Immature natural killer cell (primary cell): ENCODE results near the gene MIX23. TPM values are rescaled to one million over a fixed set of nuclear protein-coding genes. Genes with fewer than 3 reads are reported as not detected.

ENCODE experiments used
- DNase-seq, 3 donors: peaks; one replicate each; pipeline ENCODE4 v3.0.0; 2022; ENCODE audit warnings: mixed read lengths in 1 of 3
- H3K27ac Mint-ChIP-seq, 6 donors: one replicate each; pipeline ENCODE4 v1.8.0; 2020; ENCODE audit warnings: mixed read lengths in 6 of 6, mild to moderate bottlenecking in 5 of 6, inconsistent platforms in 4 of 6, moderate library complexity in 3 of 6
- H3K27me3 Mint-ChIP-seq, 3 donors: one replicate each; pipeline ENCODE4 v1.8.0; 2020 to 2021; ENCODE audit warnings: low read depth in 3 of 3, mild to moderate bottlenecking in 3 of 3, mixed read lengths in 3 of 3, moderate library complexity in 3 of 3, inconsistent platforms in 1 of 3
- H3K36me3 Mint-ChIP-seq, 3 donors: one replicate each; pipeline ENCODE4 v1.8.0; 2020; ENCODE audit warnings: mixed read lengths in 3 of 3, inconsistent platforms in 2 of 3, mild to moderate bottlenecking in 2 of 3
- H3K4me1 Mint-ChIP-seq, 2 donors: one replicate each; pipeline ENCODE4 v1.8.0; 2020; ENCODE audit warnings: inconsistent platforms in 2 of 2, mild to moderate bottlenecking in 2 of 2, mixed read lengths in 2 of 2, moderate library complexity in 1 of 2
- H3K4me3 Mint-ChIP-seq, 5 donors: one replicate each; pipeline ENCODE4 v1.8.0; 2020; ENCODE audit warnings: mild to moderate bottlenecking in 5 of 5, mixed read lengths in 5 of 5, inconsistent platforms in 3 of 5, moderate library complexity in 3 of 5
- H3K9me3 Mint-ChIP-seq, 6 donors: one replicate each; pipeline ENCODE4 v1.8.0; 2020; ENCODE audit warnings: mild to moderate bottlenecking in 6 of 6, mixed read lengths in 6 of 6, inconsistent platforms in 4 of 6, moderate library complexity in 3 of 6
- polyA plus RNA-seq, 3 donors: library from polyadenylated mRNA; unstranded; fragments of 300-500 nt; fragmentation: Illumina TruSeq; gene quantifications; one replicate each; pipeline ENCODE4 v1.2.3, GENCODE V29; 2021

MIX23 gene
- polyA plus RNA-seq, 3 donors from 2014 or later, result 1.9 to 17.1 (median 12.7) TPM

DNA sequence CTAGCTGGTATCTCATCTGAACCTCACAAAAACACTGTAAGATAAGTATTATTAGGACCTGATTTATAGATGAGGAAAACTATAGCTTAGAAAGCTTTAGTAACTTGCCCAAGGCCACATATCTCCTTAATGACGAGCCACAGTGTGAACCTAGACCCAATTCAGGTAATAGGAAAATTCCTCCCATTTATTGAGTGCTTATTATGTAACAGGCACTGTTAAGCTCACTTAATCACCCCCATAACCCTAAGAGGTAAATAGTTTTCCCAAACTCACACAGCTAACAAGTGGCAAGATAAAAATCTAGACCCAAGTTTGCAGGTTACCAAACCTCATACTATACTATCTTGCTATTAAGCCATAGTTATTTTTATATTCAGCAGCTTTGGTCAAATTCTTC, 24.9 kb upstream of the MIX23 start:
- peaks cover 4 to 11% of the 10 kb centered on the region in 2 donors for H3K4me1 Mint-ChIP-seq
- peaks cover 4 to 13% (median 11%) of the 10 kb centered on the region in 3 donors for H3K36me3 Mint-ChIP-seq
- no peak for DNase-seq
- H3K4me3 Mint-ChIP-seq, result no peak overlapping the region
- no peaks in the 10 kb centered on the region for H3K27me3 Mint-ChIP-seq
- H3K9me3 Mint-ChIP-seq, result no peaks in the 10 kb centered on the region
- H3K27ac Mint-ChIP-seq, result no peak overlapping the region

- Mint-ChIP-seq H3K27ac (peak overlapping the region in 1 of 6 donors; percentile 45), H3K4me1 (no peaks in the 10 kb centered on the region), H3K27me3 (no peaks in the 10 kb centered on the region), H3K9me3 (no peaks in the 10 kb centered on the region), H3K4me3 (no peak overlapping the region), H3K36me3 (peaks cover 4 to 14% (median 12%) of the 10 kb centered on the region in 3 donors)
- no peak for DNase-seq
These were observed 23.2 kb upstream of the MIX23 start for GRCh38 chr3:122406198-122406597.

GRCh38 chr3:122405015-122405414, 22.0 kb upstream of the MIX23 start:
- DNase-seq, result no peak
- Mint-ChIP-seq H3K27me3 (no peaks in the 10 kb centered on the region), H3K36me3 (peaks cover 4 to 14% (median 9%) of the 10 kb centered on the region in 3 donors), H3K9me3 (no peaks in the 10 kb centered on the region), H3K4me1 (no peaks in the 10 kb centered on the region), H3K27ac (no peak overlapping the region), H3K4me3 (no peak overlapping the region)

GRCh38 chr3:122403489-122403888, 20.5 kb upstream of the MIX23 start:
- no peak overlapping the region for H3K4me3 Mint-ChIP-seq
- peaks cover 4 to 9% (median 9%) of the 10 kb centered on the region in 3 donors for H3K36me3 Mint-ChIP-seq
- H3K4me1 Mint-ChIP-seq, result no peaks in the 10 kb centered on the region
- no peak for DNase-seq
- H3K27ac Mint-ChIP-seq, result no peak overlapping the region
- H3K9me3 Mint-ChIP-seq, result no peaks in the 10 kb centered on the region
- no peaks in the 10 kb centered on the region for H3K27me3 Mint-ChIP-seq

DNA sequence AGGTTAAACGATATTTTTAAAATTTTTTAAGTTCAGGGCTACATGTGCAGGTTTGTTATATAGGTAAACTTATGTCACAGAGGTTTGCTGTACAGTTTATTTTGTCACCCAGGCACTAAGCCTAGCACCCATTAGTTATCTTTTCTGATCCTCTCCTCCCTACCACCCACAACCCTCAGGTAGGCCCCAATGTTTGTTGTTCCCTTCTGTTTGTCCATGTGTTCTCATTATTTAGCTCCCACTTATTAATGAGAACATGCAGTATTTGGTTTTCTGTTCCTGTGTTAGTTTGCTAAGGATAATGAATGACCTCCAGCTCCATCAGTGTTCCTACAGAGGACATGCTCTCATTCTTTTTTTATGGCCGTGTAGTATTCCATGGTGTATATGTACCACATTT, 15.9 kb upstream of the MIX23 start:
- no peak overlapping the region for H3K4me3 Mint-ChIP-seq
- DNase-seq, result no peak
- no peaks in the 10 kb centered on the region for H3K9me3 Mint-ChIP-seq
- no peaks in the 10 kb centered on the region for H3K4me1 Mint-ChIP-seq
- H3K36me3 Mint-ChIP-seq, result peaks cover 0 to 9% (median 9%) of the 10 kb centered on the region in 3 donors
- peaks cover 0 to 1% (median 0%) of the 10 kb centered on the region in 3 donors for H3K27me3 Mint-ChIP-seq
- H3K27ac Mint-ChIP-seq, result no peak overlapping the region

GRCh38 chr3:122397201-122397600, 14.2 kb upstream of the MIX23 start:
- no peaks in the 10 kb centered on the region for H3K4me1 Mint-ChIP-seq
- no peak for DNase-seq
- no peaks in the 10 kb centered on the region for H3K36me3 Mint-ChIP-seq
- H3K27ac Mint-ChIP-seq, result no peak overlapping the region
- H3K4me3 Mint-ChIP-seq, result no peak overlapping the region
- H3K9me3 Mint-ChIP-seq, result no peaks in the 10 kb centered on the region
- H3K27me3 Mint-ChIP-seq, result peaks cover 0 to 1% (median 0%) of the 10 kb centered on the region in 3 donors

- Mint-ChIP-seq H3K27ac (no peak overlapping the region), H3K27me3 (peaks cover 0 to 2% (median 0%) of the 10 kb centered on the region in 3 donors), H3K4me1 (no peaks in the 10 kb centered on the region), H3K36me3 (no peaks in the 10 kb centered on the region), H3K4me3 (no peak overlapping the region), H3K9me3 (no peaks in the 10 kb centered on the region)
- DNase-seq, result no peak
These were observed 13.5 kb upstream of the MIX23 start for GRCh38 chr3:122396511-122396910.

- no peaks in the 10 kb centered on the region for H3K36me3 Mint-ChIP-seq
- H3K9me3 Mint-ChIP-seq, result no peaks in the 10 kb centered on the region
- DNase-seq, result no peak
- H3K4me3 Mint-ChIP-seq, result no peak overlapping the region
- H3K27ac Mint-ChIP-seq, result no peak overlapping the region
- peaks cover 0 to 2% (median 0%) of the 10 kb centered on the region in 3 donors for H3K27me3 Mint-ChIP-seq
- no peaks in the 10 kb centered on the region for H3K4me1 Mint-ChIP-seq
These were observed 12.6 kb upstream of the MIX23 start for GRCh38 chr3:122395582-122395981.

GRCh38 chr3:122394173-122394572, 11.1 kb upstream of the MIX23 start:
- no peak overlapping the region for H3K27ac Mint-ChIP-seq
- H3K36me3 Mint-ChIP-seq, result no peaks in the 10 kb centered on the region
- H3K4me1 Mint-ChIP-seq, result no peaks in the 10 kb centered on the region
- H3K4me3 Mint-ChIP-seq, result no peak overlapping the region
- no peaks in the 10 kb centered on the region for H3K9me3 Mint-ChIP-seq
- H3K27me3 Mint-ChIP-seq, result peaks cover 0 to 3% (median 0%) of the 10 kb centered on the region in 3 donors
- DNase-seq, result no peak

GRCh38 chr3:122392868-122393844, 10.1 kb upstream of the MIX23 start:
- Mint-ChIP-seq H3K4me1 (no peaks in the 10 kb centered on the region), H3K9me3 (no peaks in the 10 kb centered on the region), H3K4me3 (no peak overlapping the region), H3K27me3 (peaks cover 0 to 4% (median 0%) of the 10 kb centered on the region in 3 donors), H3K36me3 (peaks cover 0 to 4% (median 0%) of the 10 kb centered on the region in 3 donors), H3K27ac (no peak overlapping the region)
- peak; percentile 23 to 46 (median 43) for DNase-seq

DNA sequence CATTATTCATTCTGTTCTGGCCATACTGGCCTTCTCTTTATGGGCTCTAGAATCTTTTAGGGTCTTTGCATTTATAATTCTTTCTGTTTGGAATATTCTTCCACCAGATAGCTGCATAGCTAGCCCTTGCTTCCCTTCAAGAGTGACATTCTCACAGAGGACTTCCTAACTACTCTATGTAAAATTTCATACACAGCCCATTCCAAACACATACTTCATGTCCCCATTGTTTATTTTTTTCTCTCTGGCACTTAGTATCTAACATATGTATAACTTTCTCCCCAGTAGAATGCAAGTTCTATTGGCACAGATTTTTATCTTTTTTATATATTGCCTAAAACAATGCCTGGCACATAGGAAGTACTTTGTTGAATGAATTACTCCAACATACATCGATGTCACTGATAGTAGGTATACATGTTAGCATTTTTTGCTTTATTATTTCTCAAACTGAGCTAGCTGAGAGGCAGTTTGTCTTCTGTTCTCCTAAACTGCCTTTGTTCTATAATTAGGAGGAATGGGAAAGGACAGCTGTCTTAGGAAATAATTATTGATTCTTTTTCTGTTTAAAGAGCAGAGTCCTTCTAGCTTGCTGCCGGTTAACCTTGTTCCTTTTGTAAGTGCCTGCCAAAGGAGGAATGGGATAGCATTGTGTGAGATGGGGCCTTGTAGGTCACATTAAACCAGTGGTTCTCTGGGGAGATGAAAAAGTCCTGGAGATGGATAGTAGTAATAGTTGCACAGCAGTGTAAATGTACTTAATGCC, 8.8 kb upstream of the MIX23 start:
- DNase-seq, result no peak
- Mint-ChIP-seq H3K4me3 (no peak overlapping the region), H3K27me3 (peaks cover 0 to 6% (median 0%) of the 10 kb centered on the region in 3 donors), H3K27ac (no peak overlapping the region), H3K4me1 (no peaks in the 10 kb centered on the region), H3K36me3 (peaks cover 0 to 8% (median 4%) of the 10 kb centered on the region in 3 donors), H3K9me3 (no peaks in the 10 kb centered on the region)

DNA sequence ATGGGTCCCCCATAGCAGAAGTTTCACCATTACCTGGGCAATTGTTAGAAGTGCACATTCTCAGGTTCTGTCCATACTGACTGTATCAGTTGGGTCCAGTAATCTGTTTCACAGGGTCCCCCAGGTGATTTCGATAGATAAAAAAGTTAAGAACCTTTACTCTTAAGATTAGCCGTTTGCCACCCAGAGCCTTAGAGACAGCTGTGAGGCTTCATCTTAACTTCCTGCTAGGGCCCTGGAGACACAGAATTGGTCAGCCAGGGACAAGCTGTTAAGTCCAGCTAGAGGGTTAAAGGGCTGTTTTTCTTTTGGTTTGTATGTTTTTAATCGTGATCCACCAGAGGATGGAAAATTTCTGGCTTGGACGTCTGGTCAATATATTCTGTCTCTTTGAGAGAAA, 7.6 kb upstream of the MIX23 start:
- no peaks in the 10 kb centered on the region for H3K9me3 Mint-ChIP-seq
- no peak overlapping the region for H3K4me3 Mint-ChIP-seq
- no peak overlapping the region for H3K27ac Mint-ChIP-seq
- no peak for DNase-seq
- H3K36me3 Mint-ChIP-seq, result peaks cover 0 to 8% (median 4%) of the 10 kb centered on the region in 3 donors
- peaks cover 0 to 3% of the 10 kb centered on the region in 2 donors for H3K4me1 Mint-ChIP-seq
- peaks cover 0 to 6% (median 0%) of the 10 kb centered on the region in 3 donors for H3K27me3 Mint-ChIP-seq

- H3K4me3 Mint-ChIP-seq, result no peak overlapping the region
- no peak for DNase-seq
- H3K4me1 Mint-ChIP-seq, result peaks cover 1 to 11% of the 10 kb centered on the region in 2 donors
- H3K36me3 Mint-ChIP-seq, result peaks cover 0 to 8% (median 4%) of the 10 kb centered on the region in 3 donors
- H3K27ac Mint-ChIP-seq, result no peak overlapping the region
- no peaks in the 10 kb centered on the region for H3K9me3 Mint-ChIP-seq
- peaks cover 0 to 6% (median 0%) of the 10 kb centered on the region in 3 donors for H3K27me3 Mint-ChIP-seq
These were observed 6.9 kb upstream of the MIX23 start for GRCh38 chr3:122389892-122390291.

DNA sequence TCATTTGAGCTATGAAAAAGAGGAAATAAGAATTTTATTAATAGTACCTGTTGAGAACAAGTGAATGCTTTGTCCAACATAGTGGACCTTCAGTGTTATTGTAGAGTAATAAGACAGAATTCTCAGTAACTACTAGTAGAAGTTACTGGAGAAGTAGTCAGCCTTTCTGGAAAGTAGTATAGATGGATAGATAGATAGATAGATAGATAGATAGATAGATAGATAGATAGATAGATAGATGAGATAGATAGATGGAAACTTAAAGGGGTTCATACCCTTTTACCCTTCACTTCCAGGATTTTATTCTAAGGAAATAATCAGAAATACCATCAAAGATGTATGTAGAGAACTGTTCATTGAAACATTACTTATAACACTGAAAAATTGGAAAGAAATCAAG, 6.2 kb upstream of the MIX23 start:
- H3K36me3 Mint-ChIP-seq, result peaks cover 0 to 8% (median 4%) of the 10 kb centered on the region in 3 donors
- peaks cover 7 to 17% of the 10 kb centered on the region in 2 donors for H3K4me1 Mint-ChIP-seq
- H3K4me3 Mint-ChIP-seq, result no peak overlapping the region
- H3K27ac Mint-ChIP-seq, result no peak overlapping the region
- no peaks in the 10 kb centered on the region for H3K9me3 Mint-ChIP-seq
- peaks cover 0 to 5% (median 0%) of the 10 kb centered on the region in 3 donors for H3K27me3 Mint-ChIP-seq
- no peak for DNase-seq
